ENCODE results near the gene ZNF616. TPM values are rescaled to one million over a fixed set of nuclear protein-coding genes. Genes with fewer than 3 reads are reported as not detected.
A peak's percentile ranks its signal among the peaks of the same experiment; 100 is the strongest.

Gene ZNF616
- total and polyA plus RNA-seq, 2 of the 8 experiments (the other 6 are each of a cell fraction or from before 2014, with no cell fraction given), result 5.7 to 40.5 TPM

- Histone ChIP-seq H3K27ac (ENCODE audit: low read depth, low read length) (peak within 1 kb of the TSS; percentile 44; the same call in 1 of the 2 replicates), H3K79me2 (ENCODE audit: control insufficient read depth in 1 of 2, insufficient read depth in 2 of 2, low read length in 2 of 2) (0 out of 4 replicates have a peak, but pooled peaks cover 0 to 2% of the 10 kb centered on the region in 2 experiments), H2BK20ac (ENCODE audit: low read length) (0 out of 2 replicates have a peak within 1 kb of the TSS, but pooled peaks have one; percentile 34), H4K5ac (ENCODE audit: insufficient read length, low read depth, low read length) (peak within 1 kb of the TSS; percentile 20), H4K20me1 (replicated peaks in 1 of 2; ENCODE audit: control insufficient read depth in 1 of 2, insufficient read depth in 2 of 2, low read length in 2 of 2) (no peaks in the 10 kb centered on the region), H2BK120ac (replicated peaks; ENCODE audit: low read depth, low read length) (peak within 1 kb of the TSS; percentile 69), H3K4me1 (replicated peaks in 1 of 4; ENCODE audit: control insufficient read depth in 3 of 4, insufficient read depth in 4 of 4, low read length in 3 of 4) (peaks cover 0 to 7% (median 1%) of the 10 kb centered on the region in 4 experiments; a peak in 4 of 7 replicates), H3K9ac (replicated peaks in 1 of 4; ENCODE audit: extremely low read depth in 1 of 4, low read depth in 3 of 4, low read length in 3 of 4) (peak within 1 kb of the TSS; percentile 50 to 80 (median 59)), H3K4me2 (ENCODE audit: insufficient read depth in 1 of 2, low read depth in 2 of 2, low read length in 2 of 2) (peak within 1 kb of the TSS; percentile 82 to 92), H3K36me3 (ENCODE audit: control insufficient read depth in 2 of 4, insufficient read depth in 4 of 4, low read length in 3 of 4) (peaks cover 5 to 22% (median 10%) of the 10 kb centered on the region in 4 experiments), H2AK5ac (ENCODE audit: low read depth, low read length) (no peak within 1 kb of the TSS), H2BK5ac (ENCODE audit: low read depth, low read length) (peak within 1 kb of the TSS; percentile 83; the same call in 1 of the 2 replicates), H4K8ac (ENCODE audit: extremely low read depth, insufficient read depth, low read length) (peak within 1 kb of the TSS; percentile 77; the same call in 1 of the 2 replicates), H3K4ac (replicated peaks; ENCODE audit: insufficient read length, low read depth, low read length) (peak within 1 kb of the TSS; percentile 92), H3K9me3 (ENCODE audit: insufficient read depth in 2 of 2, low read depth in 1 of 2, low read length in 1 of 2) (no peaks in the 10 kb centered on the region), H2BK15ac (ENCODE audit: low read length) (peak within 1 kb of the TSS; percentile 90), H3K27me3 (replicated peaks in 1 of 4; ENCODE audit: control insufficient read depth in 3 of 4, extremely low read depth in 1 of 4, insufficient read depth in 3 of 4, low read length in 3 of 4) (no peaks in the 10 kb centered on the region; a peak in 2 of 7 replicates), H2AFZ (ENCODE audit: low read length) (peak within 1 kb of the TSS; percentile 85), H3K23ac (ENCODE audit: insufficient read length) (no peak within 1 kb of the TSS), H4K91ac (replicated peaks; ENCODE audit: insufficient read length, low read length) (peak within 1 kb of the TSS; percentile 44), H2BK12ac (ENCODE audit: low read depth, low read length) (peak within 1 kb of the TSS; percentile 94), H3K18ac (ENCODE audit: extremely low read depth, low read length) (peak within 1 kb of the TSS; percentile 83), H3K14ac (ENCODE audit: insufficient read length) (peak within 1 kb of the TSS; percentile 79), H3K4me3 (ENCODE audit: extremely low read depth in 1 of 4, insufficient read depth in 2 of 4, low read depth in 3 of 4, low read length in 4 of 4) (peak within 1 kb of the TSS; percentile 89 to 98 (median 92)), H3K56ac (replicated peaks; ENCODE audit: insufficient read length, low read depth, low read length) (peak within 1 kb of the TSS; percentile 63), H3K79me1 (ENCODE audit: low read depth, low read length) (no peaks in the 10 kb centered on the region), H3K23me2 (ENCODE audit: low read depth, low read length) (peaks cover 13% of the 10 kb centered on the region)
- 17% methylated on average over 27 of the region's 37 CpGs; no CpG with 5 or more reads in 1 of the 2 experiments for WGBS, 2 experiments (ENCODE audit: extremely low coverage in 1 of 2, insufficient coverage in 1 of 2, insufficient read length in 1 of 2, insufficient replicate concordance in 2 of 2, low coverage in 1 of 2, low lambda C conversion rate in 2 of 2, missing lambda C conversion rate in 1 of 2)
- CTCF ChIA-PET (ENCODE audit: partially characterized antibody), result interaction anchor here (1.4 to 1.6 kb wide), 3 partner anchors 13 to 32 kb away, joined by 3 to 4 read pairs (median 3); partner anchors contain the start of gene ZNF616
- peak; percentile 74 for FAIRE-seq
- POLR2A ChIA-PET (ENCODE audit: partially characterized antibody), result interaction anchor here (1.2 to 2.3 kb wide), 7 partner anchors 11 to 123 kb away, joined by 3 to 8 read pairs (median 4); partner anchors contain the start of genes PPP2R1A and ZNF432
- DNase-seq (ENCODE audit: low read depth in 1 of 2, low spot score in 2 of 2), result peak; percentile 73 to 94
- TF ChIP-seq PHF8 (conservative IDR thresholded peaks at IDR 0.05; ENCODE audit: low read depth, low read length) (0 out of 2 replicates have a peak, but pooled peaks have one; percentile 27), POLR2A (IDR thresholded peaks at IDR 0.05; ENCODE audit: control extremely low read depth in 1 of 2, low read depth in 2 of 2, low read length in 2 of 2) (peak in 1 of 2 experiments; percentile 55; a peak in 1 of 3 replicates), KDM4A (IDR thresholded peaks at IDR 0.05; ENCODE audit: low read depth, low read length, severe bottlenecking) (peak; percentile 47), TAF7 (optimal IDR thresholded peaks at IDR 0.05; ENCODE audit: borderline replicate concordance, low read depth, low read length) (no peak), CHD2 (IDR thresholded peaks at IDR 0.05; ENCODE audit: low read length) (no peak), CREB1 (IDR thresholded peaks at IDR 0.05) (no peak), EGR1 (IDR thresholded peaks at IDR 0.05; ENCODE audit: borderline replicate concordance, low read depth, low read length) (no peak), CHD1 (IDR thresholded peaks at IDR 0.05; ENCODE audit: low read depth, low read length) (no peak), ASH2L (IDR thresholded peaks at IDR 0.05; ENCODE audit: low read length) (peak; percentile 50), ATF3 (IDR thresholded peaks at IDR 0.05; ENCODE audit: insufficient read depth, low read depth, low read length) (no peak)
Measured at GRCh38 chr19:52171321-52172169, 31.8 kb upstream of the ZNF616 start, which contains the start of gene ZNF836. TSS of gene ZNF836 (minus strand) at chr19:52171621. CDS start at chr19:52168072, 3,549 bp downstream.

Measured in H1 (cell line).